NCI-H1694 (cell line): ENCODE measurements around the gene CAB39.

Source experiments
- DNase-seq: peaks from one replicate; lab custom pipeline; 2025; lab: John Stamatoyannopoulos, UW

CAB39 gene

GRCh38 chr2:230821261-230821990 is 108.8 kb downstream of the CAB39 start:
- no peak for DNase-seq

- DNase-seq: no peak
These were observed 109.4 kb downstream of the CAB39 start for GRCh38 chr2:230821991-230822520.

- DNase-seq: no peak
These were observed 110.8 kb downstream of the CAB39 start for GRCh38 chr2:230823264-230823964.

- DNase-seq: peak; percentile 81
These were observed 111.8 kb downstream of the CAB39 start for GRCh38 chr2:230824406-230824978.

- no peak for DNase-seq
These were observed 112.7 kb downstream of the CAB39 start for GRCh38 chr2:230825354-230825753.

GRCh38 chr2:230827774-230828271 is 115.2 kb downstream of the CAB39 start:
- DNase-seq: no peak

- DNase-seq: no peak
These were observed 115.8 kb downstream of the CAB39 start for GRCh38 chr2:230828272-230828961.

- DNase-seq: no peak
These were observed 116.7 kb downstream of the CAB39 start for GRCh38 chr2:230829293-230829692.

- DNase-seq: no peak
These were observed 117.3 kb downstream of the CAB39 start for GRCh38 chr2:230829959-230830358.

GRCh38 chr2:230830428-230830827 is 117.8 kb downstream of the CAB39 start:
- no peak for DNase-seq

- DNase-seq: no peak
These were observed 127.7 kb downstream of the CAB39 start for GRCh38 chr2:230840301-230840700.

GRCh38 chr2:230842473-230842872 is 129.8 kb downstream of the CAB39 start:
- DNase-seq: no peak

GRCh38 chr2:230843132-230843531 is 130.5 kb downstream of the CAB39 start:
- no peak for DNase-seq

- no peak for DNase-seq
These were observed 133.7 kb downstream of the CAB39 start for GRCh38 chr2:230846360-230846759.

GRCh38 chr2:230847883-230848388 is 135.3 kb downstream of the CAB39 start:
- peak; percentile 40 for DNase-seq

- DNase-seq: no peak
These were observed 137.2 kb downstream of the CAB39 start for GRCh38 chr2:230849633-230850357.

- DNase-seq: no peak
These were observed 137.7 kb downstream of the CAB39 start for GRCh38 chr2:230850358-230850658.

- DNase-seq: no peak
These were observed 139.5 kb downstream of the CAB39 start for GRCh38 chr2:230852113-230852512.

- no peak for DNase-seq
These were observed 149.1 kb downstream of the CAB39 start for GRCh38 chr2:230861552-230862255.

- DNase-seq: no peak
These were observed 149.7 kb downstream of the CAB39 start for GRCh38 chr2:230862292-230862691.

GRCh38 chr2:230863031-230863430 is 150.4 kb downstream of the CAB39 start:
- DNase-seq: no peak
